IPS DF 4.7 (cell line): ENCODE measurements around the gene VASN.

Experiments
- DNase-seq: peaks from one replicate; pipeline ENCODE4 v3.0.0-alpha.2; 2013; ENCODE audit warnings: low spot score; ENCODE audit errors: extremely low read depth

VASN gene

DNA sequence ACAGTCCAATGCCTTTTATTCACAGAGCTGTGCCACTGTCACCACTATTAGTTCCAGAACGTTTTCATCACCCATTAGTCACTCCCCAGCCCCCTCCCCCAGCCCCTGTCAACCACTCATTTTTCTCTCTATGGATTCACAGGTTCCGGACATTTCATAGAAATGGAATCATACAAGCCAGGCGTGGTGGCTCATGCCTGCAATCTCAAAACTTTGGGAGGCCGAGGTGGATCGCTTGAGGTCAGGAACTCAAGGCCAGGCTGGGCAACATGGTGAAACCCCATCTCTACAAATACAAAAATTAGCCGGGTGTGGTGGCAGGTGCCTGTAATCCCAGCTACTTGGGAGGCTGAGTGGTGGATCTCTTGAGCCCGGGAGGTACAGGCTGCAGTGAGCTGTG is 19.8 kb upstream of the VASN start:
- DNase-seq = no peak

DNA sequence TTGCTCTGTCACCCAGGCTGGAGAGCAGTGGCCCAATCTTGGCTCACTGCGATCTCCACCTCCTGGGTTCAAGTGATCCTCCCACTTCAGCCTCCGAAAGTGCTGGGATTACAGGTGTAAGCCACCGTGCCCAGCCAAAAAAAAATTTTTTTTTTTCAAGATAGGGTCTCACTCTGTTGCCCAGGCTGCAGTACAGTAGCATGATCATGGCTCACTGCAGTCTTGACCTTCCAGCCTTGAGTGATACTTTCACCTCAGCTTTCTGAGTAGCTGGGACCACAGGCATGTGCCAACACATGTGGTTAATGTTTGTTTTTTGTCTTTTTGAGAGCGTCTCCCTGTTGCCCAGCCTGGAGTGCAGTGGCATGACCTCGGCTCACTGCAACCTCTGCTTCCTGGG is 18.8 kb upstream of the VASN start:
- DNase-seq = no peak

DNA sequence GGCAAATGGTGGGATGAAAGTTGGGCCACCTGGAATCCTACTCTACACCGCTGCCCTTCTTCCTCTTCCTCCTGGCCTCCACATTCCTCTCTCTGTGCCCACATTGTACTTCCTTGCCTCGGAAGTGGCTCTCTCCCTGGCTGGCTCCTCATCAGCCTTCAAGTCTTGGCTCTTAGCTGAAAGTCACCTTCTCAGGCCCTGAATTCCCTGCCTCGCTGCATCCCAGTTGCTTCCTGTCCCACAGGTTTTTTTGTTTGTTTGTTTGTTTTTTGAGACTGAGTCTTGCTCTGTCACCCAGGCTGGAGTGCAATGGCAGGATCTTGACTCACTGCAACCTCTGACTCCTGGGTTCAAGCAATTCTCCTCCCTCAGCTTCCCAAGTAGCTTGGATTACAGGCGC is 18.0 kb upstream of the VASN start:
- no peak for DNase-seq

DNA sequence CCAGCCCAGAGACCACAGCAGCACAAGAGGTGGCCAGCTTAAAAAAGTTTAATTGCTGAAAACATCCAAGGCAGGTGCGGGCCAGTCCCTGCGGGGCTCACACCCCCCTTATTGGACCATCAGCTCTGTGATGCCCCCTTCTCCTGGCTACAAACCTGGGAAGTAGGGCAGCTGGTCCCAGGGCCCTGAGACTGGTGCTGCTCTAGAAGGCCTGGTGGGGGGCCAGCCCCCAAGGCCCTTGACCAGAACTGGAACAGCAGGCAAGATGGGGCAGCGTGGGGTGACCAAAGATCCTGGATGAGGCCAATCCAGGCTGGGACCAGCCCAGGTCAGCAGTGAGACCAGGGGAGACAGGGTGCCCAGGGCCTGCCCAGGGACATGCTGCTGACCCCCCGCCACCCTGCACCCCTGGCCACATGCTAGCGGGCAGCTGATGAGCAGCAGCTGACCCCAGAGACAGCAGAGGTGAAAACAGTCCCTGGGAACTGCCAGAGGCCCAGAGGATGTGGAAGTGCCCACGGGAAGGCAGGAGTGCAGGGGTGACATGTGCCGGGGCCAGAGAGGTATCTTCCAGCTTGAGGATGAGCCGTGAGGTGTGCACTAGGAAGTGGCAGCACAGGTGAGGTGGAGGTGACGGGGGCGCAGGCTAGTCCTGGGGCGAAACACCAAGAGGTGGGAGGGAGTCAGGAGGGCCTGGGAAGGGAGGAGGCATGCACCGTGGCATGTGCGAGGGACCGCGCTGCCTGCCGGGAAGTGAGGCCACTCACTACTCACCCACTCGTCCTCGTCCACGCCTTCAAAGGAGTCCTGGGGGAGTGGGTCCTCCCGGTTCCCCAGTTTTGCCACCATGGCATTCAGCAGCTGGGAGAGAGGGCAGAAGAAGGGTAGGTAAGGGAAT is 16.9 kb upstream of the VASN start:
- DNase-seq = no peak

DNA sequence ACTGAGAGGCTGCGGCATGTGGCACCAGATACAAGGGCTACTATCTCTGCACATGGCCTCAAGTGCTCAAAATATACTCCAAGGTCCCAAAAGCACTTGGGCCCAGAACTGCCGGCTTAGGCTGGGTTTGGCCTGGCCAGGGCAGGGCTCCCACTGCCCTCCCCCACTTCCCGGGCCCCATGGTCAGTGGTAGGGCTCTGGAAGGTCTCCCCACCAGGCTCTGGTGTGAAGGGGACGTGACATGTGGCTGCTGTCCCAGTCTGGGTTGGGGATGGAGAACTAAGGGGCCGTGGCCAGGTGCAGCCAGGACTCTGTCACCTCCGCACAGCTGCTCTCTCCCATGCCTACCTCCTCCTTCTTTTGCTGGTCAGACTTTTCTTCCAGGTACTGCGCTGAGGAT is 14.8 kb upstream of the VASN start:
- no peak for DNase-seq

DNA sequence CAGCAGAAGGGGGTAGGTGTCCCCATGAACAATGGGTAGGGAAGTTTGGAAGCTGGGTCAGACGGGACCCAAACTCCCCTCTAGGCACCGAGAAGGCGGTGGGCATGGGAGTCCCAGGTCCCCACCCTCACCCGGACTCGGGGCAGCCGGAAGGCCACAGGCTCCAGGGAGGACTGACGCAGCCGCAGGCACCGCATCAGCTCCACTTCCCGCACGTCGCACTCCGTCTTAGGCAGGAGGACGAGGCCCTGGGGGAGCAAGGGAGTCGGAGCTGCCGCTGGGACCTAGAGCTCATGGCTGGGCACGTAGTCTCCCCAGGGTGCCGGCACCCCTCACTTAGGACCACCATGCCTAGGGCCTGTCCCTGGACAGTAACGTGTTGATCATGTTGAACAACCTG is 13.4 kb upstream of the VASN start:
- no peak for DNase-seq

DNA sequence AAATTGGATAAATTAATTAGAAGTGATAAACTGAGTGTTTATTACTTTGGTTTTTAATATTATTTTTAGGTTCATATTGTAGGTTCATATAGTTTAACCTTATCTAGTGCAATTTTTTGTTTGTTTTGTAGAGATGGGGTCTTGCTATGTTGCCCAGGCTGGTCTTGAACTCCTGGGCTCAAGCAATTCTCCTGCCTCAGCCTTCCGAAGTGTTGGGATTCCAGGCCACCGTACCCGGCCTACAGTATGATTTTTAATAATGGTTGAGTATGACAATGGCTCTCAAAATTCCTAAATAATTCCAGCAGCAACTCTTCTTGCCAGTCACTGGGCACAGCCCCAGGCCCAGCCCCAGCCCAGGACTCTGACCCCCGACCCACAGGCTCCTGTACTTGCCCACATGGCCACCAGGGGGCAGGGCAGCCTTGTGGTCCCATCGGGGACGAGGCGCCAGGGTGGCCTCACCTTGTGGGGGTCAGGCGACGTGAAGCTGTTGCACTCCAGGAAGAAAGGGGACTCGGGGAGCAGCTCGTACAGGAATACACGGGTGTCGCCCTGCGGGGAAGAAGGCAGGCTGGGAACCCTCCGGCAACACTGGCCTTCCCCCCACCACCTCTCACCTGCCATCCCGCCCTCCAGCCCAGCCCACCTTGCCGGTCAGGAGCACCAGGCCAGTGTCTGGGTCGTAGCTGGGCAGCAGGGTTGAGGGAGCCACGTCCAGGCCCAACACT is 12.7 kb upstream of the VASN start:
- DNase-seq = no peak

DNA sequence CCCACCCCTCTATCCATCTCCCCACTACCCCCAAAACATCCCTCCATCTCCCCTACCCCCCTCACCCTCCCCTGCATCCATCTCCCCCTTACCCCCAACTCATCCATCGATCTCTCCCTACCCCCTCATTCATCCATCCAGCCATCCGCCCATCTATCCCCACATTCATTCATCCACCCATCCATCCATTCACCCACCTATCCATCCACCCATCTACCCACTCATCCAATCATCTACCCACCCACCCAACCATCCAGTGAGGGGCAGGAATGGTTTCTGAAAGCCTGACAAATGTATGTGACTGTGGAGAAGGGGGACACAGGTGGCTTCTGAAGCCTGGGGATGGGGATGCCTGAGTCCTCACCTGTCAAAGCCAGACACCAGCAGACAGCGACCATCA is 11.7 kb upstream of the VASN start:
- no peak for DNase-seq

DNA sequence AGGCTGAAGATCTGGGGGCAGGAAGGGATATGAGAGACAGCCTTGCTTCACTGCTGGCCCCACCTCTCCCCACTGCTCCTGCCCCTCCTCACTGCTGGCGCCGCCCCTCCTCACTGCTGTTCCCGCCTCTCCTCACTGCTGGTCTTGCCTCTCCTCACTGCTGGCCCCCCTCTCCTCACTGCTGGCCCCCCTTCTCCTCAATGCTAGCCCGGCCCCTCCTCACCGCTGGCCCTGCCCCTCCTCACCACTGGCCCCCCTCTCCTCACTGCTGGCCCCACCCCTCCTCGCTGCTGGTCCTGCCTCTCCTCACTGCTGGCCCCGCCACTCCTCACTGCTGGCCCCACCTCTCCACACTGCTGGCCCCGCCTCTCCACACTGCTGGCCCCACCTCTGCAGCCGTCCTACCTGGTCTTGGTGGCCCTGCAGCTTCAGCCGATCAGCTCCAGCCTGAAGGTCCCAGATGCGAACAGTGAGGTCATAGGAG is 11.1 kb upstream of the VASN start:
- DNase-seq = no peak

DNA sequence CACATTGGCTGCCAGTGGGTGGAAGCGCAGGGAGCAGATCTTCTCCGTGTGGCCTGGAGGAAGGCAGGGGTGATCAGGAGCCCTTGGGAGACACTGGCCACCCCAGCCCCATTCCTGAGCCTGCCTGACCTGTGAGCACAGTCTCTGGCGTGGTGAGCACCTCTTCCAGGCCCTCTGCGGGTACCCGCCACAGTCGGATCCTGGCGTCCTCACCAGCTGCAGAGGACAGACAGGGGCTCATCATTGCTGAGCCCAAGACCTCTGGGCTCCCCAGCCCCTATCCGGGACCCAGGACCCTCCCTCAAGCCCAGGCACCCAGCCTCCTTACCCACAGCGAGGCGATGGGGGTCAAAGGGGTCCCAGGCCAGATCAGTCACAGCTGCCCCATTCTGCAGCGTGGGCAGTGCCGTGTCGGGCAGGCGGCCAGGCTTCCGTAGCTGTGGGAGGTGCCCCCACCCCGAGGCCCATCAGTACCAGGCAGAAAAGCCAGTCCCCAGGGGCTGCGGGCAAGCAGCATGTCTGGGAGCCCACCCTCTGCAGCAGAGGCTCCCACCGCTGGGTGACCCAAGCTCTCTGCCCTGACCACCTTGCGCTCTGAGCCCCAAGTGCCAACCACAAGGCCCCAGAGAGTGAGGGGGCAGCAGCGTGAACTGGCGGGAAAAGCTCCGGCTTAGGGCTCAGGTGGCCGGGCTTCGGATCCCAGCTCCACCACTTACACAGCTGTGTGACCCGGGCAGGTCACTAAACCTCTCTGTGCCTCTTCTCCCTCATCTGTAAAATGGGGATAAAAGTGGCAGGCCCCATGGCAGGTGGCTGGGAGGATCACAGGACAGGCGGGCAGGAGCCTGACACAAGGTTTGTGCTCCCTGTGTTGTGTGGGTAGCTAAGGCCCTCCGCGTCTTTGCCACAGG is 10.4 kb upstream of the VASN start:
- DNase-seq = no peak

DNA sequence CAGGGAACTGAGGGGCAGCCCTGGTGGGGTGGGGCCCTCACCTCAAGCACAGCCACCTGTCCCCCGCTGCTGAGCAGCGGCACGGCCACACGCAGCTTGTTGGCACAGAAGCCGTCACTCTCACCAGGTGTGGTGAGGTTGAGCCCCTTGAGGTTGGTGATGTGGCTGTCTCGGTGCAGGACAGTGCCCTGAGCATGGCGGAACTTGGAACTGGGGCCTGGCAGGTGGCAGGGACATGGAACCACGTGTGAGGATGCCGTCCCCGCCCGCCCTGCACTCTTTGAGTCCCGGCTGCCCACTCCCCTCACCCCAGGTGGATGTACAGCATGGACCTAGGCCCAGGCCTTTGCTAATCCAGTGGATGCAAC is 9.7 kb upstream of the VASN start:
- no peak for DNase-seq

DNA sequence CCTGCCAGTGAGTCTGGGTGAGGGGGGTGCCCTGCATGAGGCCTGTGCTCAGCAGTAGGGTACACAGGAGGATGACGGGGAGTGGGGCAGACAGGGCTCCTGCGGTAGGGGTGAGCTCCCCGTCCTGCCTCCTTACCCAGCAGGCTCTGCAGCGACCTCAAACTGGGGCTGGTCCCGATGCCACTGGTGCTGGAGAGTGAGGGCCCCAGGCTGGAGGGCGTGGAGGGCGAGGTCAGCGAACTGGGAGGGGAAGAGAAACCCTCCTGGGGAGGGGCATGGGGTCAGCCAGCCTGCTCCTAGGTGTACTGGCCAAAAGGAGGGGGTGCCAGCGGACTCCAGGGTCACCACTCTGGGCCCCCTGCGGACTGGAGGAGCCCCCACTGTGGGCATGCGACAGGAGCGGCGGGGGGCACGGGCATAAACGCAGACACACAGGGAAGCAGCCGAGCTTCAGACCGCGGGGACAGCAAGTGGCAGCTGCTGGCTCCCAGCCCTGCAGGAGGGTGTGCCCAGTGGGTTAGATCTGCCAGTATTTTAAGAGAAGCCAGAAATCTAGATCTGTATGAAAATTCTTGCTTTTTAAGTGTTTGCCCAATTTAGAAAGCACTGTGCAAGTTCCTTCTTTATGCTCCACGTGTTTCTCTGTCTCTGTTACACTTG is 9.0 kb upstream of the VASN start:
- no peak for DNase-seq

DNA sequence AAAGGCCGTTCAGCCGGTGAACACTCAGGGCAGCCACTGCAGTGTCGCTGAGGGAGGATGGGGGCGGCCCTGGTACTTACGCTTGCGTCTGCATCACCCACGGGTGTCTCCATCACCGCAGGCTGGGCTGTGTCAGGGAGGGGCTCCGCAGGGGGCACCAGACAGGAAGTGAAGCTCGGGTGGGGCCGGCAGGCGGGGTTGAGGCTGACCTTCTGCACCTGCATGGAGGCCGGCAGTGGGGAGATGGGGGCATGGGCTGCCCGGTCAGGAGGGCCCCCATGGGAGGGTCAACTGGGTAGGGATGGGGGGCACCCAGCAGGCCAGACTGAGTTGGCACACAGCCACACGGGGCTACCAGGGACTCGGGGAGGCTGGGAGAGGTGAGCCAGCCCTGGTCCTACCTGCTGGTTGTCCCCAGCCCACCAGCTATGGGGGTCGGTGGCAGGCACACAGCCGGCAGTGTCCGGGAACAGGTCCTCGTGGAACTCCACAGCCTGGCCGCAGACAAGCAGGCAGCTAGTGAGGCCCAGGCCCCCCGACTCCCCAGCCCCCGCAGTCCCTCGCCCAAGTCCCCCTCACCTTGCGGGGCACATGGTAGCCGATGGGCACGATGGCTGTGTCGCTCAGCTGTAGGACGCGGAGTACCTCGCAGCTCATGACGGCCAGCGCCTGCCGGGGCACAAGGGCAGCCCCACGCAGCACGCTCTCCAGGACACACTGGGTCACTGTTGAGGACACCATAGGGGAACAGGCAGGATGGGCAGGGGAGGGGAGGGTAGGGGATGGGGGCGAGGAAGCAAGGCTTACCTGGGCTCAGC is 7.2 kb upstream of the VASN start:
- DNase-seq = no peak

DNA sequence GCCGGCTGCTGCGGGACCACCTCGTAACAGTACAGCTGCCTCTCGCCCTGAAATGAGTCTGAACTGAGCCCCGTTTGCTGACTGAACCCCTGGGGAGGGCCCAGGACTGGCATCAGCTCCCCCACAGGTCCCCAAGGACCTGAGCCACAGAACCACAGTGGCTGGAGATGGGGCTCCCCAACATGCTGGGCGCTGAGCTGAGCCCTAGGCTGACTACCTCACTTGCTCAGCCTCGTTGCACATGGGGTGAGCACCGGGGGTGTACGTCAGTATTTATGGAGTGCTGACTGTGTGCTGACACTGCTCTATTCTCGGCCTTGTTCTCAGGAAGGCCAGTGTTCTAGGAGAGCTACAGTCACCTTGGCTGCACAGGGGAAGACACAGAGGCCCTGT is 6.6 kb upstream of the VASN start:
- DNase-seq = no peak

DNA sequence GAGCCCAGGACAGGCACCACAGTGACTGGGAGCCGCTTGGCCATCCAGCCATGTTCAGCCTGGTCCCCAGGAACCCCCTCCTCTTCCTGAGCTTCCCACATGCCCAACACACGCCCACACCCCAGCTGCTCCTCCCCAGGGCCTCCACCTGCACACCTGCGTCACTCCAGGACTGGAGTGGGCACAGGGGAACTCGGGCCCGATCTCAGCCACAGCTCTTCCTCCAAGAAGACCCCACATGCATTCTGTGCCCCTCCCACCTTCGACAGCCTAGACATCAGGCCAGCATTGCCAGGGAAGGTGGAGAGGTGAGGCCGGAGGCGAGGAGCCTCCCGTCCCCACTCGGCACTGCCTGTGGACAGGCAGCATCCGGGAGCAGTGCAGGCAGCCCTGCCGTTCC is 6.0 kb upstream of the VASN start:
- no peak for DNase-seq

DNA sequence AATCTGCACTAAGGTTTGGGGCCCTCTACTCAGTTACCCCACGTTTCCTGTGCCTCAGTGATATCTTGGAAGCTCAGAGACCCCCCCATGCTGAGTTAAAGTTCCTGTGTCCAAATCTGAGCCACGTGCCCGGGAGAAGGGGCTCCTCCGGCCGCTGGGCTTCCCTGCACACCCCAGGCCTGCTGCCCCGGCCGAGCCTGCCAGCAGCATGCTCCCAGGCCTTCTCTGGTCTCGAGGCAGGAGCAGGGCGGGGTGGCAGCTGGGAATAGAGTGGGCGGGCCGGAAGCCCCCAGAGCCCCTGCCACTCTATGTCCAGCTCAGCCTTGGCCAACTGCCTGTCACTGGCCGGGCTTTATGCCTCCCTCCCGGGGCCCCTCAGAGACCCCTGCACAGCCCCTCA is 5.6 kb upstream of the VASN start:
- DNase-seq = no peak

DNA sequence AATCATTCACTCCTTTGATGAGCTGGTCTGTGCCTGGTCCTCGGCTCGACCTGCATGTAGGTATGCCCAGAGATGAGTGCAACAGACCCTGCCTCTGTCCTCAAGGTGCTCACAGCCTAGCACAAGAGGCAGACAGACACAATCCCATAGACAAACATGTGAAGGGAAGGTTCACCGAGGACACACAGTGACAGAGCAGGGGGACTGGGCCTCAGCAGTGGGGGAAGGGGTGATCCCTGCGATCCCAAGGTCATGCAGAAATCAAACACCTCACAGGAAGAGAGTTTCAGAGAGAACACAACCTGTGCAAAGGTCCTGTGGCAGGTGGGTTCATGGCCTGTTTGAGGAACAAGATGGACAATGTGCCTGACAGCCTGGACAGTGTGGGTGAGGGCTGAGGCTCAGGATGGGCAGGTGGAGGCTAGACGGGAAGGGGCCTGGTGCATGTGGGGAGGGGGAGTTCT is 4.2 kb upstream of the VASN start:
- no peak for DNase-seq

DNA sequence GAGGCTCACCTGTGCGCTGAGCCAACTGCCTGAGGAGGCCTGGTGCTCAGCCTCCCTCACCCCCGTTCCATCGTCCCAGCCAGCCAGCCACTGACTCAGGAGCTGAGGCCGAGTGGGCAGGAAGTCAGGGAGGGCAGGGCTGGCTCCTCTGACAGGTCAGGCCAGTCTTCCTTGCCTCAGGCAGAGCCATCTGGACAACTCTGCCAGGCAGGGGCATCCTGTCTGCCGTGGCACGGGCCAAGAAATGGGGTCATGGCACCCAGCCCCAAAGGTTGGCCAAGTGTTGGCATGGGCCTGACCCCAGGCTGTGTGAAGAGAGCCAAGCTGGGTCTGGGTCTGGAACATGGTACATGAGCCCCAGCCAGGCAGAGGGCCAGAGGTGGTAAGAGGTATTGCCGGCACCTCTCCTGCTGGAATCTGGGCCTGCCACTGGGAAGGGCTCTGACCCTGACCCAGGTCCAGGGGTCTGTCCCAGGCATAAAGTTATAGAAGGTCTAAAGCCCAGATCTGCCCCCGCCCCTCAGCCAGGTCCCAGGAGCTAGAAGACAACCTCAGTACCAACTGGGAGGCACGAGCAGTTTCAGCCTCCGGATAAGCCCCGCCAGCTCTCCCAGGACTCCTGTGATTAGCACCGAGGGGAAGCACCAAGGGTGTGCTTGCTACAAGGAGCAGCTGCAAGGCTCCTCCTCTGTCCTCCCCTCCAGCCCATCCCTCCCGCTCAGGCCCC is 2.5 kb upstream of the VASN start:
- DNase-seq = no peak

DNA sequence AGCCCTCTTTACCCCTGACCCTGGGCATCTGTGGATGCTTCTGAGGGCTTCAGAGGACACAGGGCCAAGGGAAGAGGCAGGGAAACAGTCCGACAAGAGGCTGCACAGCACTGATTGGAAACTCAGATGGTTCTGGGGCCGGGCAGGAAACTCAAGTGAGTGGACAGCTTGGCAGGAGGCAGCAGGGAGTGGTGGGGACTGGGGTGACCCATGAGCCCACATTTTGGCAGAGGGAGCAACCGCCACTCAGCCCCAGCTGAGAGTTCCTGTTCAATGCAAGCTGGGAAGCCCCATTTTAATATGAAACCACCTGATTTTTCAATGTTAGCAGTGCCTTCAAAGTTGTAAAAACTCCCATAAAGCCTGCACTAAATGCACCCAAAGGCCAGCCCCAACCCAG is 1.5 kb upstream of the VASN start:
- no peak for DNase-seq
